HL-60 (cell line): Measurements from ENCODE around the gene KPTN.
A peak's percentile ranks its signal among the peaks of the same experiment; 100 is the strongest.

Source experiments
- DNase-seq, 2 experiments: peaks; one replicate each; pipeline ENCODE4 v3.0.0-alpha.2; 2010 to 2020; ENCODE audit warnings: low read depth in 1 of 2, low spot score in 1 of 2
- H3K27ac ChIP-seq: fragments of 250-450 bp; sonication (Bioruptor Pico); replicated peaks from 2 replicates; pipeline ENCODE4 v1.5.1; 2020; ENCODE audit warnings: mild to moderate bottlenecking, moderate library complexity
- H3K27me3 ChIP-seq: fragments of 250-450 bp; sonication (Bioruptor Pico); 2 replicates; pipeline ENCODE4 v1.5.1; 2021; ENCODE audit warnings: mild to moderate bottlenecking, moderate library complexity; ENCODE audit not compliant: insufficient read depth, poor library complexity, severe bottlenecking
- H3K4me3 ChIP-seq: replicated peaks from 2 replicates; pipeline ENCODE4 v1.5.1; 2011; ENCODE audit warnings: mild to moderate bottlenecking, control low read depth, low read length; ENCODE audit not compliant: insufficient read depth
- GABPA ChIP-seq: IDR thresholded peaks from 2 replicates; pipeline ENCODE4 v1.6.1; 2012; ENCODE audit warnings: low read depth
- POLR2AphosphoS5 ChIP-seq: IDR thresholded peaks from 2 replicates; pipeline ENCODE4 v1.6.1; 2012; ENCODE audit warnings: low read depth
- SPI1 ChIP-seq: IDR thresholded peaks from 2 replicates; pipeline ENCODE4 v1.6.1; 2012; ENCODE audit warnings: low read depth, mild to moderate bottlenecking, borderline replicate concordance
- TF ChIP-seq, protein P1 (sequence below): IDR thresholded peaks from one replicate; pipeline ENCODE4 v1.5.1; 2011; ENCODE audit warnings: low read length, control low read depth, inconsistent platforms; ENCODE audit not compliant: insufficient read depth
- TF ChIP-seq, protein P2 (sequence below): IDR thresholded peaks from 2 replicates; pipeline ENCODE4 v1.6.1; 2012; ENCODE audit warnings: low read depth; ENCODE audit not compliant: insufficient replicate concordance

The KPTN gene

DNA sequence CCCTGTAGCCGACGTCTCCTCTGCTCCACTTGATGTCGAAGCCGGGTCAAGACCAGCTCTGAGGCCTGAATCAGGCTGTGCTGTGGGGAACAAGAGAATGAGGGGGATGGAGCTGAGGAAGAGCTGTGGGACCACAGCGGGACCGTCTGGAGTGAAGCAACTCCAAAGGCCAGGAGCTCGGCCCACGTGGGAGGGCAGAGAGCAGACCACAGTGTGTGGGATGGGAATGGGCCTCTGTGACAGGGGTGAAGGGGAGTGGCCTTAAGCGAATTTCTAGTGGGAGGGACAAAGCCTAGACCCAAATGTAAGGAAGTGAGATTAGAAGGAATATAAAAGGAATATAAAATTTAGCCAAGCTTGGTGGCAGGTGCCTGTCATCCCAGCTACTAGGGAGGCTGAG is 8.6 kb downstream of the KPTN start:
- DNase-seq = no peak
- H3K27ac ChIP-seq = no peak overlapping the region
- peaks cover 16% of the 10 kb centered on the region for H3K27me3 ChIP-seq
- TF ChIP-seq SPI1 (no peak), POLR2AphosphoS5 (no peak)
- H3K4me3 ChIP-seq = no peak overlapping the region

DNA sequence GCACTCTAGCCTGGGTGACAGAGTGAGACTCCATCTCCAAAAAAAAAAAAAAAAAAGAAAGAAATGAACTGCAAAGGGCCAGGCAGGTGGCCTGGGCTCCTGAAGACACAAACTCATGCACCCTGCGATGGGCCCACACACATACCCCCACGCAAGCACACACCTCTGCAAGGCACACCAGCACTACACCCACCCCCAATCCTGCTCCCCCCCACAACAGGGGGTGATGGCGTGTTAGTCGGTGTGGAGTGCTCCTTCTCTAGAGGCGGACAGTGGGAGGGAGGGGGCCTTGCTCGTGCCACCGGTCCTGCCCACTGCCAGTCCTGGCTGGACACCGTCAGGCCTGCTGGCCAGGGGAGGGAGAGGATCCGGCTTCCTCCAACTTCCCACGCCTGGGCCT is 10.7 kb downstream of the KPTN start:
- Histone ChIP-seq H3K27me3 (peaks cover 34% of the 10 kb centered on the region), H3K27ac (no peak overlapping the region), H3K4me3 (no peak overlapping the region)
- no peak for DNase-seq
- TF ChIP-seq POLR2AphosphoS5 = no peak
- TF ChIP-seq, protein P1, sequence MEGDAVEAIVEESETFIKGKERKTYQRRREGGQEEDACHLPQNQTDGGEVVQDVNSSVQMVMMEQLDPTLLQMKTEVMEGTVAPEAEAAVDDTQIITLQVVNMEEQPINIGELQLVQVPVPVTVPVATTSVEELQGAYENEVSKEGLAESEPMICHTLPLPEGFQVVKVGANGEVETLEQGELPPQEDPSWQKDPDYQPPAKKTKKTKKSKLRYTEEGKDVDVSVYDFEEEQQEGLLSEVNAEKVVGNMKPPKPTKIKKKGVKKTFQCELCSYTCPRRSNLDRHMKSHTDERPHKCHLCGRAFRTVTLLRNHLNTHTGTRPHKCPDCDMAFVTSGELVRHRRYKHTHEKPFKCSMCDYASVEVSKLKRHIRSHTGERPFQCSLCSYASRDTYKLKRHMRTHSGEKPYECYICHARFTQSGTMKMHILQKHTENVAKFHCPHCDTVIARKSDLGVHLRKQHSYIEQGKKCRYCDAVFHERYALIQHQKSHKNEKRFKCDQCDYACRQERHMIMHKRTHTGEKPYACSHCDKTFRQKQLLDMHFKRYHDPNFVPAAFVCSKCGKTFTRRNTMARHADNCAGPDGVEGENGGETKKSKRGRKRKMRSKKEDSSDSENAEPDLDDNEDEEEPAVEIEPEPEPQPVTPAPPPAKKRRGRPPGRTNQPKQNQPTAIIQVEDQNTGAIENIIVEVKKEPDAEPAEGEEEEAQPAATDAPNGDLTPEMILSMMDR = no peak
- TF ChIP-seq SPI1 = no peak
- TF ChIP-seq GABPA = no peak
- TF ChIP-seq, protein P2, sequence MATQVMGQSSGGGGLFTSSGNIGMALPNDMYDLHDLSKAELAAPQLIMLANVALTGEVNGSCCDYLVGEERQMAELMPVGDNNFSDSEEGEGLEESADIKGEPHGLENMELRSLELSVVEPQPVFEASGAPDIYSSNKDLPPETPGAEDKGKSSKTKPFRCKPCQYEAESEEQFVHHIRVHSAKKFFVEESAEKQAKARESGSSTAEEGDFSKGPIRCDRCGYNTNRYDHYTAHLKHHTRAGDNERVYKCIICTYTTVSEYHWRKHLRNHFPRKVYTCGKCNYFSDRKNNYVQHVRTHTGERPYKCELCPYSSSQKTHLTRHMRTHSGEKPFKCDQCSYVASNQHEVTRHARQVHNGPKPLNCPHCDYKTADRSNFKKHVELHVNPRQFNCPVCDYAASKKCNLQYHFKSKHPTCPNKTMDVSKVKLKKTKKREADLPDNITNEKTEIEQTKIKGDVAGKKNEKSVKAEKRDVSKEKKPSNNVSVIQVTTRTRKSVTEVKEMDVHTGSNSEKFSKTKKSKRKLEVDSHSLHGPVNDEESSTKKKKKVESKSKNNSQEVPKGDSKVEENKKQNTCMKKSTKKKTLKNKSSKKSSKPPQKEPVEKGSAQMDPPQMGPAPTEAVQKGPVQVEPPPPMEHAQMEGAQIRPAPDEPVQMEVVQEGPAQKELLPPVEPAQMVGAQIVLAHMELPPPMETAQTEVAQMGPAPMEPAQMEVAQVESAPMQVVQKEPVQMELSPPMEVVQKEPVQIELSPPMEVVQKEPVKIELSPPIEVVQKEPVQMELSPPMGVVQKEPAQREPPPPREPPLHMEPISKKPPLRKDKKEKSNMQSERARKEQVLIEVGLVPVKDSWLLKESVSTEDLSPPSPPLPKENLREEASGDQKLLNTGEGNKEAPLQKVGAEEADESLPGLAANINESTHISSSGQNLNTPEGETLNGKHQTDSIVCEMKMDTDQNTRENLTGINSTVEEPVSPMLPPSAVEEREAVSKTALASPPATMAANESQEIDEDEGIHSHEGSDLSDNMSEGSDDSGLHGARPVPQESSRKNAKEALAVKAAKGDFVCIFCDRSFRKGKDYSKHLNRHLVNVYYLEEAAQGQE = no peak

- H3K27me3 ChIP-seq = peaks cover 43% of the 10 kb centered on the region
- peak; percentile 52 to 59 for DNase-seq
- no peak within 1 kb of the TSS for H3K27ac ChIP-seq
- H3K4me3 ChIP-seq = no peak within 1 kb of the TSS
- TF ChIP-seq GABPA = no peak
- TF ChIP-seq, protein P2 = peak; percentile 94
These were observed 12.1 kb downstream of the KPTN start, which contains the start of gene SLC8A2 for GRCh38 chr19:47471733-47472457. Gene SLC8A2, minus strand, starts transcription at chr19:47471893. Its CDS starts 5,490 bp downstream, at chr19:47466403.

GRCh38 chr19:47471381-47471732 is 12.7 kb downstream of the KPTN start:
- DNase-seq = no peak
- Histone ChIP-seq H3K4me3 (no peak overlapping the region), H3K27ac (no peak overlapping the region), H3K27me3 (peaks cover 44% of the 10 kb centered on the region)
- no peak for TF ChIP-seq POLR2AphosphoS5
- TF ChIP-seq GABPA = no peak
- TF ChIP-seq SPI1 = no peak
- TF ChIP-seq, protein P2 = no peak
- TF ChIP-seq, protein P1 = no peak
